Activated CD4-positive, alpha-beta T cell treated with anti-CD3 and anti-CD28 coated beads for 24 hours (primary cell): ENCODE data around the gene CTSW.
A peak's percentile ranks its signal among the peaks of the same experiment; 100 is the strongest.

ENCODE experiments used
- DNase-seq, 2 donors: peaks; one replicate each; pipeline ENCODE4 v3.0.0-alpha.2; 2020; ENCODE audit warnings: low read depth in 2 of 2

Gene CTSW

DNA sequence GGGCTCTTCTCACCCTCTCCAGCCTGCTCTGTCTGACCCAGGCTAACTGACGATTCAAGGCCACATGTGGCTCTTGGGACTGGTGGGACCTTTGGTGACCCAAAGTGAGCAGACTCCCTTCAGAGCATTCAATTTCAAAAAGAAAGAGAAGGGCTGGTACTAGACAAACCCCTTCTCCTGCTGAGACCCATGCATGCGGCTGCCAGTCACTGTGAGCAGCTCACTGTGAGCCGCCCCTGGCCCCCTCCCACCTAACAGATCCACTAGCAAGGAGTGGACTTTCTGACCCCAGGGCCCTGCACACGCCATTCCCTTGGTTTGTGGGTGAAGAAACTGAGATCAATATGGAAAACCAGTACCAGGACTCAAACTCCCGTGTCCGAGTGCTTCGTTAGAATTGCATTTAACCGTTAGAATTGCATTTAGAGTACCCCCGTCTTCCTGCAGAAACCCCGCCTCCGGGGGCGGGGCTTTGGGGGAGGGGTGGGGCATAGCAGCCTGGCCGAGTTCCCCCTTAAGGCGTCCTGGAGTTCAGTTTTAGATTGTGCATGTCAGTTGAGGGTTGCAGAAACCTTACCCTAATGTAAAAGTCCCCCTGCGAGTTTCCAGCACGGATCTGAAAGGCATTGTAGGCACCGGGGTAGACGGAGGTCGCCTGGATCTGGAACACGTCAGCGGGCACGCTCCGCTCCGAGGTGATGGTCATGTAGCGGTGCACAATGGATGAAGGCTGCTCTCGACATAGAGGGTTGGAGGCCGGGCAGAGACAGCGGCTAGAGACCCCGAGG, 12.2 kb upstream of the CTSW start:
- DNase-seq, result no peak

DNA sequence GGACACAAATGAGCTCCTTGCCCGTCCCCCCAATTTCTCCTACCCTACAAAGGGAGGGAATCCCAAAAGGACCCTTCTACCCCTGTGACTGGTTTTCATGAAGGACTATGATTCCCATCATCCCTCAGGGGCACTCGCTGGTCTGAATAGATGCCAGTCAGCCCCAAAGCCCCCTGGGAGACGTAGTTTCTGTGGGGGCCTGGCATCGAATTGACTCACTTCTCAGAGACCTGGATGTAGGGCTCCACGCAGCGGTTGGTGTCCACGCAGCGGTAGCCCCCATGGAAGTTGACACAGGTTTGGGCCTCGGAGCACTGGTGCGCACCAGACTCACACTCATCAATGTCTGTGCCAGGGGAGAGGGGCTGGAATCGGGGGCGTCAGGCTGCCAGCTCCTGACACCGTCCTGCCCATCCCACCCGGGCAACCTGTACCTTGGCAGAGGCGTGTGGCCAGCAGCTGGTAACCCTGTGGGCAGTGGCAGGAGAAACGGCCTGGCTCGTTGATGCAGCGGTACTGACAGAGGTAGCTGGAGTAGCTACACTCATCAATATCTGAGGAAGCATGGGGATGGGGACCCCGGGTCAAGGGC, 11.5 kb upstream of the CTSW start:
- no peak for DNase-seq

DNA sequence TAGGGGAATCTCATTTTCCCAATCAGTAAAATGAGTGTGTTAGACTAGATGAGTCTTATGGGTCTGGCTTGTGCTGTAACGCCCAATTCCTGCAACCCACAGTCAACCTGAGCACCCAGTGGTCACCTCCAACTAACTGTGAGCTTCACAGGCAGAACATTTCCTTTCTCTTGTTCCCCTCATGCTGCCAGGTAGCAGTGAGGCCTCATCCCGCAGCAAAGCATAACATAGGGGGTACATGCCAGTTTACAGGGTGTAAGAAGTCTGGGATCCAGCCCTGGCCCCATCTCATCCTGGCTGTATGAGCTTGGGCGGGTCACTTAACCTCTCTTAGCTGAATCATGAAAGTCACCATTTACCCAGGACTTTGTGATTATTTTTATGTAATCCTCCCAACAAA, 10.7 kb upstream of the CTSW start:
- DNase-seq, result no peak

DNA sequence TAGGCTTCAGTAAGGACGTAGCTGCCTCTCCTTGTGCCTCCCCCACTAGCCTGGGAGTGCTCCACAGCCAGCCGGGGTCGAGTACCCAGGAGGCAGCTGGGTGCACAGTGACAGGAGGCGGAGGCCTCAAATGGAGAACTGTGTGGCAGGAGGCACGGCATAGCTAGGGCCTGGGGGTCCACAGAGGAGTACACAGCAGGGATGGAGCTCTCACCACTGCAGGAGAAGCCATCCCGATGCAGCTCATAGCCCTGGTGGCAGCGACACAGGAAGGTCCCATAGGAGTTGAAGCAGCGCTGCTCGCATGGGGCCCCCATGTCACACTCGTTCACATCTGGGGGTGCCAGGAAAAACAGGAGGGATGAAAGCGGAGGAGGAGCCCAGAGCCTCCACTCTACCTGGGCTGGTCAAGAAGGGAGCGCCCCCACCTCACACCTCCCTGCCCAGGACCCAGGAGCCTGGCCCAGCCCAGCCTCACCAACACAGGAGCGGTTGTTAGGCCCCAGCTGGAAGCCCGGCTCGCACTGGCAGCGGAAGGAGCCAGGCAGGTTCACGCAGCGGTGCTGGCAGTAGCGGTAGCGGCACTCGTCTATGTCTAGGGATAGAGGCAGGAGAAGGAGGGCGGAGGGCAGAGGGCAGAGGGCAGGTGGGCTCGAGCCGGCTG, 9.9 kb upstream of the CTSW start:
- DNase-seq, result no peak

DNA sequence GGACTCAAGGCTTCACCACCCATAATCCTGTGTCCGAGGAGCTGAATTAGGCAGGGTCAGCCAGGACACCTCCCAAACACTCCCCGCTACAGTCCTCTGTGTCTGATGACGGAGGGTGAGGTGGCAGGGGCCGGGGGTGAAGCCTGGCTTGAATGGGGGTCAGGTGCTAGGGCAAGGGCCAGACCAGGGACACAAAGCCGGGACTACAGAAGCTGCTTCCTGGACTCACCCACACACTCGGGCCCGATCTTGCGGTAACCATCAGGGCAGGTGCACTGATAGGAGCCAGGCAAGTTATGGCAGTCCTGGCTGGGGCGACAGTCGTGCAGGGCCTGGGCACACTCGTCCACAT, 9.4 kb upstream of the CTSW start:
- no peak for DNase-seq

DNA sequence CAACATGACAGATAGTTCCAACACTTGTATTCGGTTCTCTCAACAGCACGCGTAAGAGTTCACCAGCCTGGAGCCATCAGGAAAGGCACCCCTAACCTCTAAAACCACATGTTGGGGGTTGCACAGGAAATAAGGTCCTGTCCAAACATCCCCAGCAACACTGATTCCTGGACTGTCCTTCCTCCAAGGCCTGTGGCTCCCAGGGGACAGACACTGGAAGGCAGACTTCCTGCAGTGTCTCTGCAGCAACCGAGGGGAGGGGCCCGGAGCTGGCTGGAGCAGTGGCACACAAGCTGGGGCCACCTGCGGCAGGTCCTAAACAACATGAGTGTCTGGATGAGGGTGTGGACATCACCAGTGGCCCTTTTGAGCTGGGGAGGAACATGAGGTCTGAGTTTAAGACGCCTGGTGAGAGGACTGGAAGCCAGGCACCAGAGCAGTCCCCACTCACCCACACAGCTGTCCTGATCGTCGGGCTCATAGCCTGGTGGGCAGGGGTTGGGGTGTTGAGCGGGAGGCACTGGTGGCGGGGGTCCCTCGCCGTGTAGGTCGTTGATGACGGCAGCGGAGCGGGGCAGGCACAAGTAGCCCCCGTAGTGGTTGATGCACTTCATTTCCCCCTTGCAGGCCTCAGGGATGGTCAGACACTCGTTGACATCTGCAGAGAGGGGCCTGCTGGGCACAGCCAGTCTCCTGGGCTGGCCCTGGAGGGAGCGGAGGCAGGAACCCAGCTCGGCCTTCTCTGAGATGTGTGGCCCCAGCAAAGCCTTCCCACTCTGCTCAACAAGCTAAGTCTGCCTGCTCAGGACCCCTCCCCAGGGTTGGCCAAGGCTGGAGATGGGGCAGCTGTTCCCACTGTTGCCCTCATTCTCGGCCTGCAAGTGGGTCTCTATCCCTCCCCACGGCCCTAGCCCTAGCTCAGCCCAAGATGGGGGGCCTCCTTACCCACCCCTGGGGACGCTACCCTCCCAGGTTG, 8.6 kb upstream of the CTSW start:
- no peak for DNase-seq

DNA sequence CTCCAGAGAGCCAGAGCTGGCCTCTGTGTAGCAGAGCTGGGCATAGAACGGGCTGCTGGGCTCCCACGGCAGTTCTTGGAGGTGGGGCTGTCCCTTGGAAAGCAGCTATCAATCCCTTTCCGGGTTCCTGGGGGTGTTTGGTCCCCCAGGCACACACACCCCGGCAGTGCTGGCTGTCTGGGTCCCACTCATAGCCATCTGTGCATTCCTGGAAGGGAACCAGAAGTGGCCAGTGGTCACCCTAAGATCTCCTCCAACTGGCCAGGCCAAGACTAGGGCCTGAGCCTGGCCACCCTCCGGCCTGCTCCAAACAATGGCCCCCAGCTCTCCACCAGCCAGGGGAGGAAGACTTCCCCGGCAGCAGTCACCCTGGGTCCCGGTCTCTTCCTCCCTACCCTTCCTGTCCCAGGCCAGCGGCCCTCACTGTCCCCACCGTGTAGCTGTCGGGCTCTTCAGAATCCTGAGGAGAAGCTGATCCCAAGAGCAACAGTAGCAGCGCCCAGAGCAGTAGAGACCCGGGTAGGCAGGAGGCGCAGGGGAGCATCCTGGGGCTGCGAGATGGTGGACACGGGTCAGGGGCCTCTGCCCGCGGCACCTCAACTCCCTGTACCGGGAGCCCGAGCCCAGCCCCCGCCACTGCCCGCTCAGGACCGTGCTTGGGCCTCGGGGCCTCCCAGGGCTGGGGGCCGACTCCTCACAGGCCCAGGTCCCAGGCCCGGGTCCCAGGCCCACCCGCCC, 7.7 kb upstream of the CTSW start:
- DNase-seq, result no peak

DNA sequence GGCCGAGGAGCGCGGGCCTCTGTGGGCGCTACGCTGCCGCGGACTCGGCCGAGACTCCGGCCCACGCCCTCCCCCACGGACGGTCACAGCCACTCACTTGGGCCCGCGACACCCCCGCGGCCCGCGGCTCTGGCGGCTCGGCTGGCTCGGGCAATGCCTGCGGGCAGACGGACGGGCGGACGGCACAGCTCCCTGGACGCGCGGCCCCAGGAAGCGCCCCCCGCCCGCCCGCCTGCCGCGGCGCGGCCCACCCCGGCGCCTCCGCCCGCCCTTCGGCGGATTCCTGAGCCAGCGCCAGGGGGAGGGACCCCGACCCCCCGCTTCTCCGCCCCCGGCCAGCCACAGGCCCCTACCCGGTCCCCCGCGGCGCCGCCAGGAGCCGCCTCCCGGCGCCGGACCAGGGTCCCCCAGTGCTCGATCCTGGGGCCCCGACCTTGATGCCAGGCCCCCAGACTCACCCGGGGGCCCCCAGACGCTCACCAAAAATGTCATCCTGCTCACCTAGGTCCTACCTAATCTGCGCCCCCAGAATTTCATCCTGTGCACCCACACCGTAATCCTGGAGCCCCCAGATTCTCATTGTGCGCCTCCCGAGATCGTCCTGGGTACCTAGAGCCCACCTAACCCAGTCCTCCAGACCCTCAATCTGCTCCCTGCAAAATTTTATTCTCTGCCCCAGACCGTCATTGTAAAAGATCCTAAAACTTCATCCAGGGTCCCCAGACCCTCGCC, 6.9 kb upstream of the CTSW start, which contains the start of gene EFEMP2:
TSS of gene EFEMP2 (minus strand) at position 215 of the 732 bp plus-strand sequence. CDS start 446 bp downstream, outside the sequence.
- no peak for DNase-seq

DNA sequence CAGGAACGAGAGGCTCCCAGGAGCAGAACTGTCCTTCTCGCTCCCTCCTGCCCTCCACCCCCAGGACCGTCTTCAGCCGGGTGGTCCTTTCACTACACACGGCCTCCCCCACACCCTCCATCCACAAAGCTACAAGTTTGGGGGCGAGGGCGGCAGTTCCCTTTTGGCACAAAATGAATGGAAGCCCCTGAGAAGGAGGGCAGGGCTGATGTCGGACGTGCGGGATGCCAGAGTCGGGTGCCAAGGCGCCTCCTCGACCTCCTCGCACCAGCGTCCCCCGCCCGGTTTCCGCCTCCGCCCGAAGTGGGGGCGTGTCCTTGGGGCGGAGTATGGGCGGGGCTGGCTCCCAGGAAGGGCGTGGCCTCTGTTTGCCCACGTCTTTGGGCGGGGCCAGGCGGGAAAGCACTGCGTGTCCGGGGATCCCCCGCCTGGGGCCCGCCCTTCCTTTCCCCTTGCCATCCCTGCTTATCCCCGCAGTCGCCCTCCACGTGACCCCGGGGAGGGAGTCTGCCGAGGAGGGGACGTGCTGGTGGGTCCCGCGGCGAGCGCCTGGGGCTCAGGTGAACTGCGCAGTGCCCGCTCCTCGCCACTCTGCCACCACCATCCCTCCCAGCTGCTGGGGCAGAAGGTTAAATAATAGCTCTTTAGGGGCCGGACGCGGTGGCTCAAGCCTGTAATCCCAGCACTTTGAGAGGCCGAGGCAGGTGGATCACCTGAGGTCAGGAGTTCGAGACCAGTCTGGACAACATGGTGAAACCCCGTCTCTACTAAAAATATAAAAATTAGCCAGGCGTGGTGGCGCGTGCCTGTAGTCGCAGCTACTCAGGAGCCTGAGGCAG, 6.1 kb upstream of the CTSW start:
- peak; percentile 94 to 95 for DNase-seq

DNA sequence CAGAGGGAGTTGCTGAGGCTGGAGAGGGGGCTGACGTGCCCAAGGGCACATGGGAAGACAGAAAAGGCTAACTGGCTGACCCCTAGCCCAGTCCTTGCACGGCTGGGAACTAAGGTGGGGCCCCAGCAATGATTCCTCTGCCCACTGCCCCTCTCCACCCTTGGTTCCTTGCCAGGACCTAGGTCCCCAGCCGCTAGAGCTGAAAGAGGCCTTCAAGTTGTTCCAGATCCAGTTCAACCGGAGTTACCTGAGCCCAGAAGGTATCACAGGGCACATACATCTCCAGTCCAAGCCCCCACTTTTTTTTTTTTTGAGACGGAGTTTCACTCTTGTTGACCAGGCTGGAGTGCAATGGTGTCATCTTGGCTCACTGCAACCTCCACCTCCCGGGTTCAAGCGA, 390 bp downstream of the CTSW start:
- no peak for DNase-seq

DNA sequence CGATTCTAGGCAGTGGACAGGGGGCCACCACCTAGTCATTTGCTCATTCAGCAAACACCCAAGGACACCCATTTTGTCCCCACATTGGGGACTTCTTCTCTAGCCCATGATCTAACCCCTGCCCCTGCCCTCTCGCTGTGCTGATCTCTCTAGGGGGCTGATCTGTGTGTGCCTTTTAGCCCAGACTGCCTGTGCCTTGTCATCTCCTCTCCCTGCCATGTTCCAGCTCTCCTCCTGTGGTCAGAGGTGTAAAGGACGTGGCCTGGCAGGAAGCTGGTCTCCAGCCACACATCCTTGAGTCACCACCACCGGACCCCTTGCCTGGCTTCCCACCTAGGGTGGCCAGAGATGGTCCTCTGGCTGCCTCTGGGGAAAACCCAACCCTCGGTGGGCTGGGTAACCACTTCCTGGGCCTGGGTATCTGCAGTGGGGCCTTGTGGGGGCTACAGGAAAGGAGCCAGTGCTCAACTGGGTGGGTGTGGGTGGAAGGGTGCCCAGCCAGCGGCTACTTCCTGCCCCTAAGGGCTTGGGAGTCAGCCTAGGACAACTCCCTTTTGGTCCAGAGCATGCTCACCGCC, 1.3 kb downstream of the CTSW start:
- no peak for DNase-seq

DNA sequence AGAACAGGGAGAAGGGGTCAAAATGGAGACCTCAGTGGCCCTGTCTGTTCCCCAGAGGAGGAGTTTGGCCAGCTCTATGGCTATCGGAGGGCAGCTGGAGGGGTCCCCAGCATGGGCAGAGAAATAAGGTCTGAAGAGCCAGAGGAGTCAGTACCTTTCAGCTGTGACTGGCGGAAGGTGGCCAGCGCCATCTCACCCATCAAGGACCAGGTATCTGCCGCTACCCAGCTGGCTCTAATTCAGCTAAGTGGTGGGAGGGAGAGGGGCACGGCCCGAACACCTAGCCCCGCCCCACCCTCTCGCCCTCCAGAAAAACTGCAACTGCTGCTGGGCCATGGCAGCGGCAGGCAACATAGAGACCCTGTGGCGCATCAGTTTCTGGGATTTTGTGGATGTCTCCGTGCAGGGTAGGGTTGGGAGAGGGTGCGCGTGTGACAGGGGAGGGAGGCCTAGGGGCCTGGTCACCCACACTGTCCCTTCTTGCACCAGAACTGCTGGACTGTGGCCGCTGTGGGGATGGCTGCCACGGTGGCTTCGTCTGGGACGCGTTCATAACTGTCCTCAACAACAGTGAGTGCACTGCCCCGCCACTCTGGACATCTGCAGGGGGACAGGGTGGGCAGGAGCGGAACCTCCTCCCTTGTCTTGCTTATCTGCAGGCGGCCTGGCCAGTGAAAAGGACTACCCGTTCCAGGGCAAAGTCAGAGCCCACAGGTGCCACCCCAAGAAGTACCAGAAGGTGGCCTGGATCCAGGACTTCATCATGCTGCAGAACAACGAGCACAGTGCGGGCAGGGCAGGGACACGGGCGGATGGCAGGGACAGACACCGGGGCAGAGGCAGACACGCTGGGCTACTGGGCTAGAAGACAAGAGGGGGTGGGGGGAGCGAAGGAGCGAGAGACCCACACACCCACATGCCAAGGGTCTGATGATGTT, 2.8 kb downstream of the CTSW start:
- DNase-seq, result no peak

DNA sequence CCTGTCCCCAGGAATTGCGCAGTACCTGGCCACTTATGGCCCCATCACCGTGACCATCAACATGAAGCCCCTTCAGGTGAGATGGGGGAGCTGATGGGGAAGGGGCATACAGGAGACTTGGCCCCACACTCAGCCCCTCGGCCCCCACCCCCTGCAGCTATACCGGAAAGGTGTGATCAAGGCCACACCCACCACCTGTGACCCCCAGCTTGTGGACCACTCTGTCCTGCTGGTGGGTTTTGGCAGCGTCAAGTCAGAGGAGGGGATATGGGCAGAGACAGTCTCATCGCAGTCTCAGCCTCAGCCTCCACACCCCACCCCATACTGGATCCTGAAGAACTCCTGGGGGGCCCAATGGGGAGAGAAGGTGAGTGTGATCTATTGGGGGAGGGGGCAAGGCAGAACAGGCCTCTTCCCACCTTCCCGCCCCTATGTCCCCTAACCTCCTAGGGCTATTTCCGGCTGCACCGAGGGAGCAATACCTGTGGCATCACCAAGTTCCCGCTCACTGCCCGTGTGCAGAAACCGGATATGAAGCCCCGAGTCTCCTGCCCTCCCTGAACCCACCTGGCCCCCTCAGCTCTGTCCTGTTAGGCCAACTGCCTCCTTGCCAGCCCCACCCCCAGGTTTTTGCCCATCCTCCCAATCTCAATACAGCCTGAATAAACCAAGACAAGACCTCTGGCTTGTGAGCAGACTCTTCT, 3.6 kb downstream of the CTSW start:
- no peak for DNase-seq

DNA sequence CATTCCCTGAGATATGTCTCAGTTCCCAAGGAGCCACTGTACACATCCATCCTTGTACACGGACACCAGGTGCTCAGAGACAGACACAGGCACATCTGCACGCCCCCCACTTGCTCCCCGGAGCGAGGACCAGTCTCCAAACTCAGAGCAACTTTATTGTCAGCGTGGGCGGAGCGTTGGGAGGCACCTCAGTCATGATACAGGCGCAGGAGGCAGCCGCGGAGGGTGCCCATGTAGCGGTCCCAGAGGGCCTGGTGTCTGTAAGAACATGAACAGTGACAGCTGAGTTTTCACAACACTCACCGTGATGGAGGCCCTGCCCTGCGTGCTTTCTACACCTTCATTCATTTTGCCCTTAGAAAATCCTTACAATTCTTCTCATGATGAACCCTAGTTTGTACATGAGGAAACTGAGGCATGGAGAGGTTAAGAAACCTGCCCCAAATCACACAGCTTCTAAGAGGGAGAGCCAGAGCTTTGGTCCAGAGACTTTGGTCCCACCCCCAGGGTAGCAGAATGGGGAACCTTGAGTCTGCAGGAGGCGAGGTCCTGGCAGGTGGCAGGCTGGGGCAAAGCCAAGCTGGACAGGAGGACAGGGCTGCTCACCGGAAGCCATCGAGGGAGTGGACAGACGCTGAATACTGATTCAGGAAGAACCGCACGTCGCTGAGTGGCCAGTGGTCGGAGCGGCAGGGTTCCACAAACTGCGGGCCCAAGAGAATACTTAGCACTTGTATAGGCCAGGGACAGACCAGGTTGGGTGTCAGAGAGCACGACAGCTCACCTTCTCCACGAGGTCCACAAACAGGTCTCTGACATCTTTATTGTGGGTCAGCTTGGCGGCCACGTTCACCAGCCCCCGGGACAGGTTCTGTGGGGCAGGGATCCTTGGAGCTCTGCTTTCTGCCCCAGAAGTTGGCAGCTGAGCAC, 4.4 kb downstream of the CTSW start:
- DNase-seq, result no peak

DNA sequence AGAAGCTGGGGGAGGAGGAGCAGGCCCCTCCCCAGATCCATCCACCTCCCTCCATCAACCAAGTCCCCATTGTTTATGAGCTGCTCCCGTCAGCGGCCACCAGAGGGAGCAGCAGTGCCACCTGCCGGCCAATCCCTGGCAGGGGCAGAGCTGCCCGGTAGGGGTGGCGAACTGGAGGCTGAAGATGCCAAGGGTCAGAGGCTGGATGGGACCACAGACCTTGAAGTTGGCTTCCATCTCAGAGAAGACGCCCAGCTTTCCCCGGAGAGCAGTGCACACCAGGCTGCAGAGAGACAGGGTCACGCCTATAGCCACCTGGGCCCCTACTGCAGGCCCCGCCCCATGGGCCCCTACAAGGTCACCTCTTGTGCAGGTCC, 5.1 kb downstream of the CTSW start:
- peak in 1 of 2 donors; percentile 71 for DNase-seq

DNA sequence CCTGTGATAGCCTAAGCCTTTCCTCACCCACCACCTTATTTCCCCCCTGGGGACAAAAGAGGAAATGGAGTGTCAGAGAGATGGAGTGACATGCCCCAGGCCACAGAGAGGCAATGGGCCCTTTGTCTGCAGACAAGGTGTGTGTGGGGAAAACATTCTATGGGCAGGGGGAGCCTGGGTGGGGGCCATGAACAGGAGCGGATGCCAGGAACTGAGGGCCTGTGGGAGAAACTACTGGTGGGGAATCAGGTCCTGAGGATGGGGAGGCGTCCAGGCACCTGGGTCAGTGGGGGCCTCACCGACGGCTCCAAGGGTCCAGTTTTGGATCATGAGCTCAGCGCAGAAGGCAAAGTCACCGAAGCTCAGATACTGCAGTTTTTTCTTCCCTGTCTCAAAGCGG, 5.6 kb downstream of the CTSW start:
- DNase-seq, result no peak
